Measurements from ENCODE around the gene MUS81.

DNA sequence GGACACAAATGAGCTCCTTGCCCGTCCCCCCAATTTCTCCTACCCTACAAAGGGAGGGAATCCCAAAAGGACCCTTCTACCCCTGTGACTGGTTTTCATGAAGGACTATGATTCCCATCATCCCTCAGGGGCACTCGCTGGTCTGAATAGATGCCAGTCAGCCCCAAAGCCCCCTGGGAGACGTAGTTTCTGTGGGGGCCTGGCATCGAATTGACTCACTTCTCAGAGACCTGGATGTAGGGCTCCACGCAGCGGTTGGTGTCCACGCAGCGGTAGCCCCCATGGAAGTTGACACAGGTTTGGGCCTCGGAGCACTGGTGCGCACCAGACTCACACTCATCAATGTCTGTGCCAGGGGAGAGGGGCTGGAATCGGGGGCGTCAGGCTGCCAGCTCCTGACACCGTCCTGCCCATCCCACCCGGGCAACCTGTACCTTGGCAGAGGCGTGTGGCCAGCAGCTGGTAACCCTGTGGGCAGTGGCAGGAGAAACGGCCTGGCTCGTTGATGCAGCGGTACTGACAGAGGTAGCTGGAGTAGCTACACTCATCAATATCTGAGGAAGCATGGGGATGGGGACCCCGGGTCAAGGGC, 7.9 kb downstream of the MUS81 start:
- TF ChIP-seq CTCF (conservative IDR thresholded peaks at IDR 0.05; ENCODE audit: low read length) (no peak), EZH2phosphoT487 (IDR thresholded peaks at IDR 0.05; ENCODE audit: borderline replicate concordance, low read depth, low read length) (no peak)
